ENCODE results near the gene TBCK. TPM values are rescaled to one million over a fixed set of nuclear protein-coding genes. Genes with fewer than 3 reads are reported as not detected.

TBCK gene
- total and polyA plus RNA-seq, 9 donors: 18.3 to 38.7 (median 22.3) TPM

Other genes starting within 250 kb of the TBCK start
- gene AIMP1, start 341 bp upstream of the TBCK start, total RNA-seq: 37.3 TPM
- gene AIMP1, start 341 bp upstream of the TBCK start, polyA plus RNA-seq (ENCODE audit: insufficient read depth in 1 of 8, insufficient read length in 8 of 8, low replicate concordance in 1 of 8): 10 to 100 TPM; 40.9 to 49.7 (median 45.5) TPM
- gene GIMD1, start 52.6 kb upstream of the TBCK start, total RNA-seq: not detected
- under 1 TPM in 1 of 8 donors, not detected in 7; 0.17 TPM for gene GIMD1, start 52.6 kb upstream of the TBCK start, polyA plus RNA-seq (ENCODE audit: insufficient read depth in 1 of 8, insufficient read length in 8 of 8, low replicate concordance in 1 of 8)